NCI-H2171 (cell line): Measurements from ENCODE around the gene PRAME.
A peak's percentile ranks its signal among the peaks of the same experiment; 100 is the strongest.
"Not testable (repeated sequence)": the region's sequence is repeated elsewhere in the genome, so short reads cannot be mapped to it uniquely, and the experiment has no call there.

Experiments
- DNase-seq: peaks from one replicate; lab custom pipeline; 2025; lab: John Stamatoyannopoulos, UW

PRAME gene

DNA sequence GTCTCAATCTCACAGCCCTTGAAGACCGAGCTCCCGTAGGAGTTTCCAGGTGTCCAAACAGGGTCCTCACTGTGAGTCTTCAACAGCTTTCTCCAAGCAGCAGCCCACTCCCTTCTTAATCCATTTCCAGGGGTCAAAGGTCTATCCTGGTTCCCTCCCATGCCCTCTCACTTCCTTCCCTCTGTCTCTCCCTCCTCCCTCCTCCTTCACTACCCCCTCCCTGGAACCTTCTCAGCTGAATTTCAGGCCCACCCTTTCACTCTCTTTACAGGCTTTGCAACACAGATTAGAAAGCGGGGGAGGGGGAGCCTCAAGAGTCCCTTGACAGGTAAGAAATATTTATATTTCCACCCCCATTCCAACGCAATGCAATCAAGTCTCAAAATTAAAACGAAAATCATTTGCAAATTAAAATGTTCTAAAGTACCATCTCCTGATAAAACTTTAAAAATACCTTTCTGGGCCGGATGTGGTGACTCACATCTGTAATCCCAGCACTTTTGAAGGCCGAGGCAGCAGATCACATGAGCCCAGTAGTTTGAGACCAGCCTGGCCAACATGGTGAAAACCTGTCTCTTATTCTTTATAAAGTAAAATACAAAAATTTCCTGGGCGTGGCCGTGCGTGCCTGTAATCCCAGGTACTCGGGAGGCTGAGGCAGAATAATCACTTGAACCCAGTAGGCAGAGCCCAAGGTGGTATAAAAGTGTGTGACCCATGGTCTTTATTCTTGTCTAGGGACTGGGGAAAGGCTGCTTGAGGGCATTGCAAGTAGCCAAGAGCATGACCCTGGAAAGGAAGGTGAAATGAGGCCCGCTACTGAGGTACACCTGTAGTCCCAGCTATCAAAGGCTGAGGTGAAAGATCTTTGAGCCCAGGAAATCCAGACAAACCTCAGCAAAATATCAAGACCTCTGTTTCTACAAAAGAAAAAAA, 38.1 kb downstream of the PRAME start:
- no peak for DNase-seq

GRCh38 chr22:22520020-22520656, 38.9 kb downstream of the PRAME start, which contains the start of gene ZNF280A:
Gene ZNF280A (minus strand): TSS chr22:22520270. CDS start chr22:22515630, 4,640 bp downstream.
- no peak for DNase-seq

GRCh38 chr22:22519591-22519990, 39.5 kb downstream of the PRAME start:
- no peak for DNase-seq

- DNase-seq, result no peak
Observed at GRCh38 chr22:22516992-22517391, 42.1 kb downstream of the PRAME start.

- DNase-seq, result no peak
Observed at GRCh38 chr22:22515890-22516289, 43.2 kb downstream of the PRAME start.

DNA sequence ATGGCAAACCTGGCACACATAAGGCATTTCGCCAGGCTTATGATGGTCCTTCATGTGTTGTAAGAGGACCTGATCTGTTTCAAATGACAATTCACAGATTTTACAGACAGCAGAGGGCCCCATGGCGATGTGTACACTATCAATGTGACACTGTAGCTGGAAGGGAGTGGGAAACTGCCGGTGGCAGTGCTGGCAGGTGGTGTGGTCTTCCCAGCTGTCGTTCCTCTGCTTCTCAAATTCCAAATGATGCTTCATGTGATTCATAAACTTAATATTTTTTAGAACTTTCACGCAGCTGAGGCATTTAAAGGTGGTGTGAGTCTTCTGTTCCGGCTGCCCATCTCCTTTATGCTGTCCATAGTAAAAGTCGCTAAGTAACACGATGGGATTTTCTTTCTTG, 44.6 kb downstream of the PRAME start:
- DNase-seq, result peak; percentile 37

DNA sequence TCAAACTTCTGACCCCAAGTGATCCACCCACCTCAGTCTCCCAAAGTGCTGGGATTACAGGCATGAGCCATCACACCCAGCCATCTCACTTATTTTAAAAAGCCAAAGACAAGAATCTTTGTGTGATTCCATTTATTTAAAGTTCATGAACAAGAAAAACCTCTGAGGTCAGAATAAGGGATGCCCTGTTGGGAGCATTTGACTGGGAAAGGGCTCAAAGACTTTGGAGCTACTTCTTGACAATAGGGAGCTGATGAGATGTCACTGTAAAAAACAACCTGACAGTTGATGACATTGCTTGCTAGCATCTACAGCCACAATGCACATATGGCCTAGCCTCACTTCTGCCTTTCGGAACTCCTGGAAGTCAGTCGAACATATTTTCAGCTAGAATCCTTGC, 45.4 kb downstream of the PRAME start:
- no peak for DNase-seq

- DNase-seq, result no peak
Observed at GRCh38 chr22:22512951-22513350, 46.1 kb downstream of the PRAME start.

GRCh38 chr22:22510833-22511232, 48.2 kb downstream of the PRAME start:
- not testable (repeated sequence) for DNase-seq

GRCh38 chr22:22509912-22510311, 49.2 kb downstream of the PRAME start:
- not testable (repeated sequence) for DNase-seq

DNA sequence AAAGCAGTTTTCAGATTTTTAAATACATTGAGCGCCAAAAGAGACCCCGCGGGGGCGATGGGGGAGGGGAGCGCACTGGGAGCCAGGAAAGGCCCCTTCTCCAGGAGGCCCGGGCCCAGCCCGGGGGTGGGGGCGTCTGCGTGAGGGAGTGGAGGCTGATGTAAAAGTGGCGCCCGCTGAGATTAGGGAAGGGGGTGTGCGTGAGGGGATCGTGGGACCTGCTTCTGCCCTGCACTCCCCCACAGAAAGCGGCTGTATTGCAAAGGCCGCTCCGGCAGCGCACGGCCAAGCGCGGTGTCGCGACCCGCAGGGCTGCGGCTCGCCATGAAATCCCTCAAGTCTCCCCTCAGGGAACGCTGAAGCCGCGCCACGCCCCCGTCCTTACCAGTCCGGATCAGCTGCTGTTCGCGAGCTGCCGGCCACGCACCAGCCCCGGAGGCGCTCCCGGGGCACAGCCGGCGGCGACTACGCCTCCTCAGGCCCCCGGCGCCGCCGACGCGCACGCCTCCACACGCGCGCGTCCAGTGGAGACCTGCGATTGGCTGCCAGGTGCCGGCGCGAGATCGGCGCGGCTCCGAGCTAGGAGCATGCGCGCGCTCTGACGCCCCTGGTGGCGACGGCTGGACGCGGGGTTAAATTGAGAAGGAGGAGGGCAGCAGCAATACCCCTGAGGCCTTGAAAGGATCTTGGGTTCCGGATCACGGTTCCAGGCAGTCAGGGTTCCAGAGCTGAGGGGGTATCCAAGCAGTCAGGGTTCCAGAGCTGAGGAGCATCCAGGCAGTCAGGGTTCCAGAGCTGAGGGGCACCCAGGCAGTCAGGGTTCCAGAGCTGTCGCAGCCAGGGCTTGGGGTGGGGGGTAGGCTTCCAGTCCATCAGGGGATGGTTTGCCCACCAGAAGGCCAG, 50.5 kb downstream of the PRAME start, which contains the start of gene ZNF280B:
Gene ZNF280B, minus strand, starts transcription at position 469 of the 903 bp plus-strand sequence. CDS start 19,344 bp downstream, outside the sequence.
- DNase-seq, result peak; percentile 90

DNA sequence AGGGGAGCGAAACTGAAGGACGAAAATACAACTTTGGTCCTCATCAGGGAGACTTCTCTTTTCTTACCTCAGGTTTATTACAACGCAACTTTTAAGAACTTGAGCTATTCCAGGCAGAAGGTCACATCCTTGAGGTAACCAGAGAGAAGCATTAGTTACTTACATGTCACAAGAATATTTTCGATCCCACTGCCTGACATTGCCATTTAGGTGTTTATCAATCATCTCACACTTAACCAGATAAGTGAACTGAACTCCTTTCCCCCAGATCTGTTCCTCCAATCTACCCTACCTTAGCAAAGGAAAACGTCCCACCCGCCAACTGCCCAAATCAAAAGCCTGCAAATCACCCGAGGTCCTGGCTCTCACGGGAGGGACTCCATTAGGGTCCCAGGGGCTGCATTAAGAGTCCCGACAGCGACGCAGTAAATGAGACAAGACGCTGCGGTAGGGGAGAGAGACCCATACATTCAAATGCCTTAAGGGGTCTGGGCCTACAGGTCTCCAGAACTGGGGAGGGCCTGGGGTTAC, 51.3 kb downstream of the PRAME start:
- DNase-seq, result no peak

GRCh38 chr22:22506736-22507135, 52.3 kb downstream of the PRAME start:
- DNase-seq, result no peak

DNA sequence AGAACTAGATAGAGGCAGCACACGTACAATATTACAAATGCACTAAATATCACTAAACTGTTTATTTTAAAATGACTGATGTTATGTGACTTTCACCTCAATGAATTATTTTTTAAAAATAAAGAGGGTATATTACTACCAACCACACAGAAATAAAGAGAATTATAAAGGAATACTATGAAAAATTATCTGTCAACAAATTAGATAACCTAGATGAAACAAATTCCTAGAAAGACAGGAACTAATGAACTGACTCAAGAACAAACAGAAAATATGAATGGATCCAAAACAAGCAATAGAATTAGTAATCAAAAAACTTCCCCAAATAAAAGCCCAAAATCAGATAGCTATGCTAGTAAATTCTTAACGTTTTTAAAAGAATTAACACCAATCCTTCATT, 60.8 kb downstream of the PRAME start:
- no peak for DNase-seq
